ENCODE measurements around the gene PRR7. TPM values are rescaled to one million over a fixed set of nuclear protein-coding genes. Genes with fewer than 3 reads are reported as not detected.

PRR7 gene
- total RNA-seq, 1 donor from 2014 or later: 1.4 TPM

GRCh38 chr5:177445917-177446199 lies 756 bp upstream of the PRR7 start:
- no peak for DNase-seq (ENCODE audit: missing footprints)
- no peak for ATAC-seq
- intact Hi-C loops (cut with DNase I): loop anchor here (1.0 kb wide), 1 partner anchor 19 kb away; no protein-coding TSS in a partner anchor

DNA sequence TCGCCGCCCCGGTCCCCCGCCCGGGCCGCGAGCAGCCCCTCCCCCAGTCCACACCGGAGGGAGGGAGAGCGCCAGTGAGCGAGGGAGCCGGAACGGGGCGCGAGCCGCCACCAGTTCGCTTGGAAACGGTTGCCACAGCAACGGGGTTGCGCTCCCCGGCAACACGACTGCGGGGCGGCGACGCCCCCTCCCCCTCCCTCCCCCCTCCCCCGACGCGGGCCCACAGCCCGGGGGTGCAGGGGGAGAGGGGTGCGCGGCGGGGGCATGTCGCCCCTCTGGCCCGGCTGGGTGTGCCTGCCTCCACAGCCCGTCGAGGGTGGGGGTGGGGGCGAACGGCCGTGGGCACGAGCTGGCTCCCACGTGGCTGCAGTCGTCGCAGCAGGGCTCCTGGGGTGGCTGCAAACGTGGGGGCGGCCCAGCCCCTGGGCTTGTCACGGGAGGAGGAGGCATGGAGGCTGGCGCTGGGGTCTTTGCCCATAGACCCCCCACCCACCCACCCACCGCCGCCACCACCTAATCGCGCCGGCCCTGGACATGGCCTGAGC lies 524 bp downstream of the PRR7 start:
- DNase-seq (ENCODE audit: missing footprints): peak; percentile 78
- peak; percentile 3 for ATAC-seq
- intact Hi-C loops (cut with DNase I): no loop called here

DNA sequence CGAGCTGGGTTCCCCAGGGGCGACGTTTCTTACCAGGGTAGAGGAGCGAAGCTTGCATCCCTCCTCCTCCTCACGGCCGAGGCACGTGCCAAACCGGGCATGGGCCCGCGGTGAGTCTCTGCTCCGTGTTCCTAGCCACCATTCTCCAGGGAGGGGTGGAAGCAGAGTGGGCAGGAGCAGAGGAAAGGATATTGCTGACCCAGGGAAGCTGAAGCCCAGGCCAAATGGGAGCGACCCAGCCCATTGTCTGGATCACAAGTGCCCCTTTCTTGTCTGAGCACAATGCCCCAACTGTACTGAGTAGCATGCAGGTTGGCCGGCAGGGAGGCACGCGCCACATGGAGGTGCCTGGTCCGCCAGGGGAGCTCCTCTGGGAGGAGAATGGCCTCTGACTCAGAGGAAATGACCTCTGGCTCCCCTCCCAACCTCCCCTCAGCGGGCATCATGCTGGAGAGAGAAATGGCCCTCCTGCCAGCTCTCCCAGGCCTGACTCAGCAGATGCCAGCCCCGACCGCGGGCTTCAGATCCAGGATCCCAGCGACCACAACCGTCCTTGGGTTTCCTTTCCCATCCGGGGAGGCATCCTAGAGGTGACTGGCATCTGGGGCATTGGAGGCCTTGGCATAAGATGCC lies 1.1 kb downstream of the PRR7 start:
- peak; percentile 17 for ATAC-seq
- intact Hi-C loops (cut with DNase I): no loop called here
- peak; percentile 77 for DNase-seq (ENCODE audit: missing footprints)

GRCh38 chr5:177448244-177448950 lies 1.8 kb downstream of the PRR7 start:
- intact Hi-C loops (cut with DNase I): no loop called here
- DNase-seq (ENCODE audit: missing footprints): no peak
- no peak for ATAC-seq

DNA sequence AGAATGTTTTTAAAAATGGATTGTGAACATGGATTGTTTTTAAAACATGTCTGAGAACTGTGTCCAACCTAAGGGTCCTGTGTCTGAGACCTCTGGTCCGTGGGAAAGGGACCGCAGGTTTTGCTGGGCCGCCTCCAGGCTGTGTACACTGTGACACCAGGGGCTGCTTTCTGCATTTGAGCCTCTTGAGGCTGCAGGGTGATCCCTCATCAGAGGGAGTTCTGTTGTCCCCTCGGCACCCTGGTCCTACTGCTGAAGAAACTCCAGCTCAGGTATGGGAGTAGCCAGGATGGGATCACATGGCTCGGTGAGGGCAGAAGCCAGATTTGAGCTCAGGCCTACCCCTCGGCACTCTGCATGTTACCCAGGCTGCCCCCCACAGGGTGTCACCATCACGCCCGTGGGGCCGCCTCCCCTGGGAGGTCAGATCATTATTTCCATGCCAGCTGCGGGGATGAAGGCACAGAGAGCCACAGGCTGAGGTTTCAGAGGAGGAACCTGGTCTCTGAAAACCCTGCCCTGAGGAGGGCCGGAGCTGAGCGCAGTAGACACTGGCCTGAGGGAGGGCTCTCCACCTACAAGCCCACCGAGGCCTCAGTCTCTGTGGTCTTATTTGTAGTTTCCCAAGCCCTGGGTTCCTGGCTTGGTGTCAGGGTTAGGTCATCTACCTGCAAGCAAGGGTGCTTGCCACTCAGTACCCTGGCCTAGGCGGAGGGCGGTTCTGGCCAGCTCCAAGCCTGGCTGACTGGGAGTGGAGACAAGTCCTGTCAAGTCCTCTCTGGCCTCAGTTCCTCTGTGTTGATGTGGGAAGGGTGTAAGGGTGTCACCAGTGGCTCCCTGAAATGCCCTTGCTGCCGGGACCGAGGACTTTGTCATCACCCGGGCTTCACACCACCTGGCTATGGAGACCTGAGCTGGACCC lies 2.8 kb downstream of the PRR7 start:
- ATAC-seq: no peak
- DNase-seq (ENCODE audit: missing footprints): no peak
- intact Hi-C loops (cut with DNase I): loop anchor here (5.0 kb wide), 1 partner anchor 132 kb away; no protein-coding TSS in a partner anchor

- intact Hi-C loops (cut with DNase I): loop anchor here (5.0 kb wide), 1 partner anchor 134 kb away; no protein-coding TSS in a partner anchor
- ATAC-seq (no peak), DNase-seq (ENCODE audit: missing footprints) (no peak)
Measured at GRCh38 chr5:177450667-177451424, 4.2 kb downstream of the PRR7 start.

DNA sequence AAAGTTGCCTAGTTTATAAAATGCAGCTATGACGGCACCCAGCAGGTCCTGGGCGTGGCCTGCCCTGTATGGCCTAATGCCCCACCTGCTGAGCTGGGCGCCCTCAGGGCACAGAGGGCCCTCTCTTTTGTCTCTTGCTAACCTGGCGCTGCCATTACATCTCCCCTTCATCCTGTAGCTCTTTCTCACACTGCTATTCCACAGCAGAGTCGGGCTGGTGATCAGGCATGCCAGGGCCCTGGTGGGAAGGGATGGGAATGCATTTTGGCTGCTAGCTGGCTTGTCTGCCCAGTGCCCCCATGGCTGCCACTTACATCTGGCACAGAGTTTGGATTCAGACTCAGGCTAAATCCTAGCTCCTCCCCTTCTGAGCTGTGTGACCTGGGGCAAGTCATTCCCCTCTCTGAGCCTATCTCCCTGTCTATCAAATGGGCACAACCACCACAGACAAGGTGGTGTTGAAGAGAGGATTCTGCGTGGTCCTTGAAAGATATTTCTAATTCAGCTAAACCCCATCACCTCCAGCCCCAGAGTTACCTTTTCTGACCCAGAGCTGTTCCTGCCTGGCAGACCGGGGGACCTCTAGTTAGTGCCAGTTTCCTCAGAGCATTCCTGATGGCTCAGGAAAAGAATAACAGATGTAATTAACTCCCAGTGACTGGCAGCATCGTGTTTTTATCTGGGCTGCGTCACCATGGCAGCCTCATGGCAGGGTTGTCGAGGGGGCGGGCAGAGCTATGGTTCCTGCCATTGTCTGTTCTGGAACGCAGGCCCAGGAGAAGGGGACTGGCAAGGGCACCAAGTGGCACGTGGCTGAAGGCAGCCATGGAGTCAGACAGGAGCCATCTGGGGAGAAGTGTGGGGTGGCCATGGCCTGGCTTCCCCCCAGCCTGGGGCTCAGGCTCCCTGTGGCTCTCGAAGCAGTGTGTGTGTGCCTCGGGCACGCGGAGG lies 6.3 kb downstream of the PRR7 start:
- ATAC-seq (no peak), DNase-seq (ENCODE audit: missing footprints) (no peak)
- intact Hi-C loops (cut with DNase I): loop anchor here (5.0 kb wide), 1 partner anchor 136 kb away; no protein-coding TSS in a partner anchor

DNA sequence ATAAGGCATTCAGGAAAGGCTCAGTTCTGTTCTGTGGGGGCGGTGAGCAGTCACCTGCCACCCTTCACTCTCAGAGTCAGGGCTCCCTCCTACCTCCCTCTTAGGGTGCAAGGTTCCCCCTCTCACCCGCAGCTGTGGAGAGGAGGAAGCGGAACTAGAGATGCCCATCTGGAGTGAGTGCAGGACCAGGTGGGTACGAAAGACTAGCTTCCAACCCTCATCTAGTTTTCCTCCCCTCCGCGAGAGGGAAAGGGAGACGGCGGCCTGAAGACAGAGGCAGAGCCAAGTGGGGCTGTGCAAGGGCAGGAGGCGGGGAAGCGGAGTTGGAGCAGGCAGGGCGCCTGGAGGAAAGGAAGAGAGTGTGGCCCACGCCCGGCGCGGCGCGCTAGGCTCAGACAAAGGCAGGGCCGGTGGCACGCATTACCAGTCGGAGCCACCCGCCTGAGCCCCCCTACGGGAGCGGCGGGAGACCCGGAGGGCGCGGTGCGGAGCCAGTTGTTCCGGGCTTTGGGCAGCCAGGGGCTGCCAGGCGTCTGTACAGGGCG lies 7.3 kb downstream of the PRR7 start:
- DNase-seq (ENCODE audit: missing footprints) (no peak), ATAC-seq (no peak)
- intact Hi-C loops (cut with DNase I): loop anchor here (1.0 to 5.0 kb wide), 4 partner anchors 27 to 137 kb away; partner anchors contain the start of gene GRK6

- ATAC-seq: peak; percentile 68
- intact Hi-C loops (cut with DNase I): loop anchor here (1.0 to 5.0 kb wide), 4 partner anchors 28 to 137 kb away; partner anchors contain the start of gene GRK6
- DNase-seq (ENCODE audit: missing footprints): peak; percentile 95
Measured at GRCh38 chr5:177454397-177455035, 7.9 kb downstream of the PRR7 start.

DNA sequence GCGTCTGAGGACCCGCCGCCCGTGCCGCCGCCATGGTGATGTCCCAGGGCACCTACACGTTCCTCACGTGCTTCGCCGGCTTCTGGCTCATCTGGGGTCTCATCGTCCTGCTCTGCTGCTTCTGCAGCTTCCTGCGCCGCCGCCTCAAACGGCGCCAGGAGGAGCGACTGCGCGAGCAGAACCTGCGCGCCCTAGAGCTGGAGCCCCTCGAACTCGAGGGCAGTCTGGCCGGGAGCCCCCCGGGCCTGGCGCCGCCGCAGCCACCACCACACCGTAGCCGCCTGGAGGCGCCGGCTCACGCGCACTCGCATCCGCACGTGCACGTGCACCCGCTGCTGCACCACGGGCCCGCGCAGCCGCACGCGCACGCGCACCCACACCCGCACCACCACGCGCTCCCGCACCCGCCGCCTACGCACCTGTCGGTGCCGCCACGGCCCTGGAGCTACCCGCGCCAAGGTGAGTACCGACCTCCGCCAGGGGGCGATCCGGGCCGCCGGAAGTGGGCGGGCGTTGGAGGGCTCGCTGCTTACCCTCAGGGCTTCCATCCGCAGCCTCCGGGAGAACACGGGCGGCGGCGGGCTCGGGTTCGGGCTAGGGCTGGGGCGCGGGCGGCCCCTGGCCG lies 8.5 kb downstream of the PRR7 start:
- intact Hi-C loops (cut with DNase I): loop anchor here (2.0 kb wide), 1 partner anchor 28 kb away; the partner anchor contains the start of gene GRK6
- ATAC-seq (peak; percentile 52), DNase-seq (ENCODE audit: missing footprints) (peak; percentile 89)

DNA sequence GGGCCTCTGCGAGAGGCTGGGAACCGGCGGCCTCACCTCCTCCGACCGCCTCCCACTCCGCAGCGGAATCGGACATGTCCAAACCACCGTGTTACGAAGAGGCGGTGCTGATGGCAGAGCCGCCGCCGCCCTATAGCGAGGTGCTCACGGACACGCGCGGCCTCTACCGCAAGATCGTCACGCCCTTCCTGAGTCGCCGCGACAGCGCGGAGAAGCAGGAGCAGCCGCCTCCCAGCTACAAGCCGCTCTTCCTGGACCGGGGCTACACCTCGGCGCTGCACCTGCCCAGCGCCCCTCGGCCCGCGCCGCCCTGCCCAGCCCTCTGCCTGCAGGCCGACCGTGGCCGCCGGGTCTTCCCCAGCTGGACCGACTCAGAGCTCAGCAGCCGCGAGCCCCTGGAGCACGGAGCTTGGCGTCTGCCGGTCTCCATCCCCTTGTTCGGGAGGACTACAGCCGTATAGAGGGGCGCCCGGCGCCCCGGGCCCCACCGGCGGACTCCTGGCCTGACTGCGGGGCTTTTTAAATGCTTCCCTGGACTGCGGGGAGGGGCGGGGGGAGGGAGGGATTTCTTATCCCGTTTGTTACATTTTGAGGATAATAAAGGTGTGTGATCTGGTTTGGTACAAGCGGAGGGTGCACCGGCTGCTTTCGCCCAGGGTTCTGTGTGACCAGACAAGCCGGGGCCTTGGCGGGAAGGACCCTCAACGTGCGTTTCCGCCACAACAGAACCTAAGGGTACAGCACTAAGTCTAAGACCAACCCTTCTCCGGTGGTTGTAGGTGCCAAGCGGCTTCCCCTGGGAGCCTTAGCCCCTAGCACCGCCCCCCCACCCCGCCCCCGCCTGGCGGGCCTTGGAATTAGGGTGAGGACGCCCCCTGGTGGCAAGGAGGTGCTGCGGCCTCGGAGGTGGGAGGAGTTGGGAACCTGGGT lies 9.3 kb downstream of the PRR7 start:
- intact Hi-C loops (cut with DNase I): loop anchor here (1.0 to 2.0 kb wide), 3 partner anchors 15 to 42 kb away; partner anchors contain the start of gene GRK6
- ATAC-seq (peak; percentile 71), DNase-seq (ENCODE audit: missing footprints) (peak; percentile 96)

DNA sequence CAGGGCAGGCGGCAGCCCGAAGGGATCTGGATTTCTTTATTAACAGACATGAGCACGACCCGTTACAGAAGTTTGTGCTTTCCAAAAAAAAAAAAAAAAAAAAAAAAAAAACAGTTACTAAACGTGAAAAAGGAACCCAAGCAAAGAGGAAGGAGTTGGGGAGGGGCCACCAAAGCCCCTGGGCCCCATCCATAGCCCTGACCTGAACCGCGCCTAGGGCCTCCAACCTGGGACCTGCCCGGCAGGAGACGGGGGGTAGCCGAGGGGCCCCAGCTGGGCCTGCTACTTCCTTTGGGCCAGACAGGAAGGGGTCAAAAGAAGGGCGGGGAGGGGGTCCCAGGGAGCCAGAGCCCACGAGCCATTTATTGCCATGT lies 10.0 kb downstream of the PRR7 start:
- ATAC-seq (no peak), DNase-seq (ENCODE audit: missing footprints) (no peak)
- intact Hi-C loops (cut with DNase I): loop anchor here (1.0 to 2.0 kb wide), 2 partner anchors 14 to 42 kb away; no protein-coding TSS in a partner anchor

DNA sequence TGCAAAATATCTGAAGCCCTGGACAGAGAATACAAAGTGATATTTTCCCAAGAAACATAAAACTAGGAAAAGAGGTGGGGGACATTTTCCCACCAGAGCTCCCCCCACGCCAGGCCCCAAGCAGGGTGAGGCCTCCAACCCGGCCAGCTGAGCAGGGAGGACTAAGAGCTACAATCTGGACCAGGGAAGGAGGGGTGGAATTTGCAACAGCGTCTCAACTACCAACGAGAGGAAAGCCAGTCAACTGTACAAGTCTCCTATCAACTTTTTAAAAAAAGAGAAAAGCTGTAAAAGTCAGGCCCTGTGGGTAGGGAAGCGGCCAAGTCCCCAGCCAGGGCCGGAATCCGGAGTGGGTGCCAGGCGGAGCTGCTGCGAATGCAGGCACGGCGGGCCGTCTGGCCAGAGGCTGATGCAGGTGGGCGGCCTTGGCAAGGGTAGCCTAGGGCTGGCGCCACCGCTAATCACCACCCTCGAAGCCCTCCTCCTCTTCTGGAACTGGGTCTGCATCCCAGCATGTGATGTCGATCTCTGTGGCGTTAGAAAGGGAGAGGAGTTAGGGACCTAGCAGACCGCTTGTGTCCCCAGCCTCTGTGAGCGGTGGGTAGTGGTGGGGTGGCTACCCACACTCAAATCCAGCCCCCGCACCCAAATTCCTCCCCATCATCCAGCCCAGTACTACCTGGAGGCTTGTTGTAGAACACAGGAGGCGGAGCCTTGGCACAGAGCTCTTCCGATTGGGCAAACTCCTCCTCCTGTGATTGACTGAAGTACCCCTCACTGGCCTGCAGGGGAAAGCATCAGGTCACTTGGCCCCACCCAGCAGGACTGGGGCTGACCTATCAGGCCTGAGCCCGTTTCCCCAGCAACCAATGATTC lies 10.6 kb downstream of the PRR7 start:
- peak; percentile 35 for ATAC-seq
- DNase-seq (ENCODE audit: missing footprints): peak; percentile 82
- intact Hi-C loops (cut with DNase I): loop anchor here (1.0 to 2.0 kb wide), 2 partner anchors 14 to 41 kb away; no protein-coding TSS in a partner anchor
